MCF 10A (cell line): ENCODE data around the gene KIF19. TPM values are rescaled to one million over a fixed set of nuclear protein-coding genes. Genes with fewer than 3 reads are reported as not detected.

Experiments used
- BruUV-seq: library from RNA; stranded (reverse); fragments of 400-500 nt; replicated peaks from 2 replicates; lab custom pipeline; 2021; lab: Mats Ljungman, UMichigan
- CTCF ChIA-PET: fragments of 300-600 bp; sonication (Branson Sonifier 250); formaldehyde crosslinking; extraction: SDS; loops from one replicate; lab custom pipeline; 2021; ENCODE audit warnings: antibody characterized with exemption, inconsistent platforms; lab: Yijun Ruan, JAX
- POLR2A ChIA-PET: fragments of 300-600, 350-650 bp; sonication (Branson Sonifier 250); formaldehyde crosslinking; extraction: SDS; loops from one replicate; lab custom pipeline; 2020; ENCODE audit warnings: antibody characterized with exemption, inconsistent platforms; lab: Yijun Ruan, JAX
- DNase-seq: peaks from one replicate; pipeline ENCODE4 v3.0.0-alpha.2; 2018; ENCODE audit not compliant: unreplicated experiment
- H3K27ac Mint-ChIP-seq: one replicate; pipeline ENCODE4 v1.8.0; 2022; ENCODE audit warnings: mild to moderate bottlenecking, low read depth, mixed read lengths; ENCODE audit not compliant: unreplicated experiment
- H3K27me3 Mint-ChIP-seq: one replicate; pipeline ENCODE4 v1.8.0; 2022; ENCODE audit warnings: mixed read lengths; ENCODE audit not compliant: insufficient read depth, unreplicated experiment
- H3K36me3 Mint-ChIP-seq: one replicate; pipeline ENCODE4 v1.8.0; 2022; ENCODE audit warnings: mild to moderate bottlenecking, moderate library complexity, mixed read lengths; ENCODE audit not compliant: insufficient read depth, unreplicated experiment
- H3K4me1 Mint-ChIP-seq: one replicate; pipeline ENCODE4 v1.8.0; 2022; ENCODE audit warnings: mixed read lengths; ENCODE audit not compliant: insufficient read depth, unreplicated experiment
- H3K4me3 Mint-ChIP-seq: one replicate; pipeline ENCODE4 v1.8.0; 2022; ENCODE audit warnings: mild to moderate bottlenecking, moderate library complexity, mixed read lengths; ENCODE audit not compliant: unreplicated experiment
- H3K9me3 Mint-ChIP-seq: one replicate; pipeline ENCODE4 v1.8.0; 2022; ENCODE audit warnings: mixed read lengths; ENCODE audit not compliant: unreplicated experiment
- CTCF ChIP-seq: fragments of 200-600 bp; IDR thresholded peaks from one replicate; pipeline ENCODE4 v1.8.0; 2022; ENCODE audit warnings: antibody characterized with exemption, mild to moderate bottlenecking; ENCODE audit not compliant: unreplicated experiment
- intact Hi-C: fragments of 100-400 bp; cut with micrococcal nuclease; formaldehyde crosslinking; loops from 2 replicates; pipeline ENCODE4 v1.14.1; 2022
- total RNA-seq: library from RNA; stranded (reverse); gene quantifications from 2 replicates; pipeline ENCODE4 v1.2.3, GENCODE V29; 2022

The KIF19 gene
- total RNA-seq, 1 experiment from 2014 or later: not detected

GRCh38 chr17:74385201-74385600, 59.2 kb downstream of the KIF19 start:
- peaks cover 10% of the 10 kb centered on the region for H3K4me1 Mint-ChIP-seq
- POLR2A ChIA-PET: no interaction called here

GRCh38 chr17:74386386-74386785, 60.4 kb downstream of the KIF19 start:
- Mint-ChIP-seq H3K36me3 (no peaks in the 10 kb centered on the region), H3K4me1 (no peaks in the 10 kb centered on the region), H3K9me3 (no peaks in the 10 kb centered on the region), H3K27ac (no peak overlapping the region), H3K27me3 (peaks cover 21% of the 10 kb centered on the region), H3K4me3 (no peak overlapping the region)
- intact Hi-C loops: no loop called here
- BruUV-seq: no TSS peak
- POLR2A ChIA-PET: no interaction called here
- CTCF ChIA-PET: interaction anchor here (0.7 to 1.2 kb wide), 3 partner anchors 46 to 71 kb away, joined by 3 to 4 read pairs (median 3); no protein-coding TSS in a partner anchor
- no peak for DNase-seq
- TF ChIP-seq CTCF: no peak

More at GRCh38 chr17:74385201-74385600, 59.2 kb downstream of the KIF19 start:
- Mint-ChIP-seq H3K4me3 (no peak overlapping the region), H3K27me3 (peaks cover 15% of the 10 kb centered on the region), H3K27ac (no peak overlapping the region), H3K9me3 (no peaks in the 10 kb centered on the region), H3K36me3 (no peaks in the 10 kb centered on the region)
- TF ChIP-seq CTCF: no peak
- CTCF ChIA-PET: interaction anchor here (0.6 to 2.8 kb wide), 3 partner anchors 72 to 108 kb away, joined by 3 to 8 read pairs (median 4); no protein-coding TSS in a partner anchor
- intact Hi-C loops: no loop called here
- no TSS peak for BruUV-seq
- DNase-seq: no peak

GRCh38 chr17:74387365-74388218, 61.6 kb downstream of the KIF19 start:
- POLR2A ChIA-PET: interaction anchor here (1.0 kb wide), 1 partner anchor 31 kb away, joined by 3 read pairs; no protein-coding TSS in a partner anchor
- no peak overlapping the region for H3K27ac Mint-ChIP-seq
- no TSS peak for BruUV-seq
- CTCF ChIA-PET: interaction anchor here (0.6 to 0.8 kb wide), 2 partner anchors 17 to 249 kb away, joined by 3 read pairs; no protein-coding TSS in a partner anchor
- H3K27me3 Mint-ChIP-seq: peaks cover 21% of the 10 kb centered on the region
- H3K4me3 Mint-ChIP-seq: no peak overlapping the region
- TF ChIP-seq CTCF: no peak
- H3K4me1 Mint-ChIP-seq: no peaks in the 10 kb centered on the region
- DNase-seq: no peak
- H3K9me3 Mint-ChIP-seq: no peaks in the 10 kb centered on the region
- no peaks in the 10 kb centered on the region for H3K36me3 Mint-ChIP-seq
- intact Hi-C loops: no loop called here

- Mint-ChIP-seq H3K27ac (no peak overlapping the region), H3K9me3 (no peaks in the 10 kb centered on the region), H3K36me3 (no peaks in the 10 kb centered on the region), H3K27me3 (peaks cover 21% of the 10 kb centered on the region), H3K4me1 (peaks cover 6% of the 10 kb centered on the region), H3K4me3 (no peak overlapping the region)
- no peak for TF ChIP-seq CTCF
- ChIA-PET CTCF (interaction anchor here (1.0 kb wide), 1 partner anchor 105 kb away, joined by 5 read pairs; no protein-coding TSS in a partner anchor), POLR2A (interaction anchor here (0.6 kb wide), 1 partner anchor 65 kb away, joined by 3 read pairs; no protein-coding TSS in a partner anchor)
- intact Hi-C loops: no loop called here
- no peak for DNase-seq
- no TSS peak for BruUV-seq
Observed at GRCh38 chr17:74389084-74389753, 63.2 kb downstream of the KIF19 start.
